NCI-H526 (cell line): ENCODE measurements around the gene SMIM33.
"Not testable (repeated sequence)": the region's sequence is repeated elsewhere in the genome, so short reads cannot be mapped to it uniquely, and the experiment has no call there.

Source experiments
- DNase-seq, 2 experiments: peaks; one replicate each; lab custom pipeline; 2025; lab: John Stamatoyannopoulos, UW

SMIM33 gene

GRCh38 chr5:139482050-139482889 lies 11.5 kb downstream of the SMIM33 start, which contains the start of gene STING1:
TSS of gene STING1 (minus strand) at chr5:139482758. CDS start at chr5:139481704, 1,054 bp downstream.
- peak; percentile 56 to 73 for DNase-seq

DNA sequence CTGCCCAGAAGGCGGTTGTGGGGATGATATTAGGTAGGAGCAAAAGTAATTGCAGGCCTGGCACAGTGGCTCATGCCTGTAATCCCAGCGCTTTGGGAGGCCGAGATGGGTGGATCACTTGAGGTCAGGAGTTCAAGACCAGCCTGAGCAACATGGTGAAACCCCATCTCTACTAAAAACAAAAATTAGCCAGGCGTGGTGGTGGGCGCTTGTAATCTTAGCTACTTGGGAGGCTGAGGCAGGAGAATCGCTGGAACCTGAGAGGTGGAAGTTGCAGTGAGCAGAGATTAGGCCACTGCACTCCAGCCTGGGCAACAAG lies 12.0 kb downstream of the SMIM33 start:
- DNase-seq: not testable (repeated sequence)

DNA sequence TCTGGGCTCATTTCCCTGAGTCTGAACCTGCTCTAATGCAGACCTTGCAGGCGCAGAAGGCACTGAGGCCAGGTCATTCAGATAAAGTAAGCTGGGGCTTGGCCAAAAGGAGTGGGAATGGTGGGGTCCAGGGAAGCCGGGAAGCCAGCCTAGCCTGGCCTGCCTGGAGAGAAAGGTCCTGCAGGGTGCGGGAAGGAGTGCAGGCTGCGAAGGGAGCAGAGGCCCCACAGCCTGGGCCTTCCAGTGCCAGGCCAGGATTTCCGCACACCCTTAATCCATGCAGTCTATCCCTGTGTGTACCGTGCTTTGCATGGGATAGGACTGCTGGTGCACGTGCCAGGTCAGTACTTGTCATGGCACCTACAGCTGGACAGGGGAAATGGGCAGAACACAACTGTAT lies 15.4 kb downstream of the SMIM33 start:
- peak; percentile 2 to 24 for DNase-seq

DNA sequence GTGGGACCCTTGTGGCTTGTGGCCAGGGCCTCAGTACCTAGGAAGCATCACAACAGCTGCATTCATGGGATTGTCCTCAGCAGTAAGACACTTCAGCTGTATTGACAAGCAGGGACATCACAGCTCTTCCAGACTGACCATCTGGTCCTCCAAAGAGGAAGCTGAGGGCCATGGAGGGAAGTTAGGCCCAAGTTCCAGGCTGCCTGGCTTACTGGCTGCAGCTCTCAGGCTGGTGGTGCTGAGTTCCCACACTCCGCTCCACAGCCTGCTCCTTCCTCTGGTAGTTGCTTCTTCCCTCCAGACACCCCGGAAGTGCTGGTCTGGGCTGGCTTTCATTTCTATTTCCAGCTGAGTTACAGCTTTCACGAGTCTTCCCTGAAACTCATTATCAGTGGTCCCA lies 17.5 kb downstream of the SMIM33 start:
- DNase-seq: no peak

DNA sequence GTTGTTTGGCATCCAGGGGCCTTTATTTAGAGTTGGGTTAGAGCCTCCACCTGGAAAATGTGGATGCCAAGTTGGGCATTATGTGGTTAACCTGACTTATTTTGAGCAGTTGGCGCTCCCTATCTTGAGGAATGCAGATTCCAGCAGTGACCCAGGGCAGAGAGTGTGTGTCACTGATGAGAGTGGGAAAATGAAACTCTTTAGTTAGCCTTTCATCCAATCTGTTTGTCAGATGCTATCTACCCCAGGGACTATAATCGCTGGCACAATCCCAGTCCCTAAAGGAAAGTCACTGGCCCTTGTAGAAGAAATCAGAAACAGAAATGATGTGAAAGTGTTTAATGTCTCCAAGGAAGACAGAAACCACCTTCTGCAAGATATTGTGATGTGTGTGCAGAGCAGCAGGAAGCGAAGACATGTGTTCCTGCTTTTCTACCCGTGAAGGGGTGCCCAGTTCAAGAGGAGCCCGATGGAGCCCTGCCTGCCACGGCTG lies 21.9 kb downstream of the SMIM33 start:
- no peak for DNase-seq

- DNase-seq: no peak
Observed at GRCh38 chr5:139494256-139494655, 23.5 kb downstream of the SMIM33 start.

DNA sequence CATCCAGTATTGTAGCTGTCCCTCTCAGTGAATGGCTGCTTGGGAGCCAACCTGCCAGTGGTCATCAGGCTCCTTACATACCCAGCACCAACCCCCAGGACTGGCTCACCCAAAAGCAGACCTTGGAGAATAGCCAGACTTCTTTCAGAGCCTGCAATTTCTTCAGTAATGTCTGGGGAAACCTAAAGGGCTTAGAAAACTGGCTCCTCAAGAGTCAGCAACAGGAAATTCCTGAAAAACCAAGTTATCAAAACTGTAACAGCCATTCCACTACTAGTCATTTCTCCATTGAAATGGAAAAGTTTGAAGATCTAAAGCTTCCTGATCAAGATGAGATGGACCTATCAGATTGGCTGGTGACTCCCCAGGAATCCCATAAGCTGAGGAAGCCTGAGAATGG lies 24.0 kb downstream of the SMIM33 start:
- DNase-seq: no peak

DNA sequence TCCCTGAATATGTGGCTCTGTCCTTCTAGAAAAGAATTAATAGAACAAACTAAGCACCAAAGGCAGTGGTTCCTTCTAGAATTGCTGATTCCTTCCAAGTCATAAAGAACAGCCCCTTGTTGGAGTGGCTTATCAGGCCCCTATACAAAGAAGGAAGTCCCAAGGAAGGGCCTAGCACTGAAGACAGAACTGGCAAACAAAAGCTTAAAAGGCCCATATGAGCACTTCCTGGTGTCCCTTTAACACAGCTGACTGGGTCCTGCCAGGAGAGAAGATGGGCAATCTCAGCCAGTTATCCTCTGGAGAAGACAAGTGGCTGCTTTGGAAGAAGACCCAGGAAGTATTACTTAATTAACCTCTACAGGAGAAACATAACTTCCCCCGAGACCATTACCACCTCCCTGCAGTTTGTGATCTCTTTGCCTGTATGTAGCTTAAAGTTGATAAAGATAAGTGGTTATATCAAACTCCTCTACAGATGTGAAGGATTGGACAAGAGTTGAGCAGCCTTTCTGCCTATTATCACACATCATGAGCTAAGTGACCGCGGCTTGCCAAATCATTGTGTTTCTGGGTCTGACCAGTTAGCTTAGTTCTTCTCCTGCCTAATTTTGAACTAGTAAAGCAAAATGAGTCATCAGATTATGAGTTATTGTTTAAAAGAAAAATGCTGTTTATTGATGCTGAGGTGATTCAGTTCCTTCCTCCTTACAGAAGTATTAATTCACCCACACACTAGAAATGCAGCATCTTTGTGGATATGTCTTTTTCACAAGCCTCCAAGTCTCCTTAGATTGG lies 25.0 kb downstream of the SMIM33 start:
- DNase-seq: no peak

GRCh38 chr5:139501381-139501780 lies 30.6 kb downstream of the SMIM33 start:
- DNase-seq: no peak

- DNase-seq: not testable (repeated sequence)
Observed at GRCh38 chr5:139503036-139503817, 32.4 kb downstream of the SMIM33 start.

DNA sequence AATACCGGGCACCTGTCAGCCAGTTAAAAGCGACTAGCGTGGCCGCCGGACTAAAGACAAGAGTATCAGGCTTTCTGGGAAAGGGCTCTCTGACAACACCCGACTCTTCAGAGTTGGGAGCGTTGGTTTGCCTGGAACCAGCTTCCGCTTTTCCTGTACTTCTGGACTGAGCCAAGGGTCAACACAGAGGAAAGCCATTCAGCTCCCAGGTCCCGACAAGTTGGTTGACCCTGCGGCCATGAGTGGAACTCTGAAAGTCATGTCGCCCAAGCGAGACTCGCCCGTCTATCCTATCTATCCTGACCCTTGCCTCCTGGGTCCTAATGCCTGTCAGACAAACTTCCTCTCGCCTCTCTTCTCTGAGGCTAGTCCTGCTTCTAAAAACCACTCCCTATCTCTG lies 33.1 kb downstream of the SMIM33 start:
- not testable (repeated sequence) for DNase-seq

- not testable (repeated sequence) for DNase-seq
Observed at GRCh38 chr5:139504722-139505121, 33.9 kb downstream of the SMIM33 start.

- DNase-seq: no peak
Observed at GRCh38 chr5:139512786-139513390, 42.1 kb downstream of the SMIM33 start.

DNA sequence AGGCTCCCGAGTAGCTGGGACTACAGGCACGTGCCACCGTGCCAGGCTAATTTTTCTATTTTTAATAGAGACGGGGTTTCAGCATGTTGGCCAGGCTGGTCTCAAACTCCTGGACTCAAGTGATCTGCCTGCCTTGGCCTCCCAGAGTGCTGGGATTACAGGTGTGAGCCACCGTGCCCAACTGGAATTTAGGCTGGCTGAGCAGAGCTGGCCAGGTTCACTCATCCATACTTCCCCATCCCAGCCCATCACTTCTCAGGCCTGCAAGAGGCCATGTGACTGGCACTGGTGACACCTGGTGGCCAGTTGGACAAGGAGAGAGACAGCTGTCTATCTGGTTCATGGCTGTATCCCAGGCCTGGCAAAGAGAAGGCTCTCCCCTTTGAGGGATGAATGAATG lies 42.6 kb downstream of the SMIM33 start:
- peak; percentile 67 to 89 for DNase-seq

- no peak for DNase-seq
Observed at GRCh38 chr5:139513852-139514485, 43.2 kb downstream of the SMIM33 start.

DNA sequence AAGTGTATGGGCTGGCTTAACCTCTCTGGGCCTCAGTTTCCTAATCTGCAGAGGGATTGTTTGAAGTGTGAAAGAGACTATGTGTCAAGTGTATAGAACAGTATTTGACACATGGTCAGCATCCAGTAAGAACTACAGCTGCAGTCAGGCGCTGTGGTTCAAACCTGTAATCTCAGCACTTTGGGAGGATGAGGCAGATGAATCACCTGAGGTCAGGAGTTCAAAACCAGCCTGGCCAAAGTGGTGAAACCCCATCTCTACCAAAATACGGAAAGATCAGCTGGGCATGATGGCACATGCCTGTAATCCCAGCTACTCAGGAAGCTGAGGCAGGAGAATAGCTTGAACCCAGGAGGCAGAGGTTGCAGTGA lies 43.7 kb downstream of the SMIM33 start:
- DNase-seq: no peak

GRCh38 chr5:139517683-139518564 lies 47.1 kb downstream of the SMIM33 start:
- peak; percentile 36 to 91 for DNase-seq
